Smooth muscle cell (in vitro differentiated cells): ENCODE measurements around the gene CCNY. TPM values are rescaled to one million over a fixed set of nuclear protein-coding genes. Genes with fewer than 3 reads are reported as not detected.

Experiments
- DNase-seq: peaks from one replicate; lab custom pipeline; 2025; ENCODE audit not compliant: unreplicated experiment; lab: John Stamatoyannopoulos, UW
- H2AFZ ChIP-seq: fragments of 200-600 bp; sonication (generic); 2 replicates; pipeline ENCODE4 v1.6.0; 2016; ENCODE audit warnings: antibody characterized with exemption, low read depth, mild to moderate bottlenecking
- H3F3A ChIP-seq: fragments of 200-600 bp; sonication (generic); 2 replicates; pipeline ENCODE4 v1.6.0; 2017; ENCODE audit warnings: antibody characterized with exemption, low read depth
- H3K27ac ChIP-seq: fragments of 200-600 bp; sonication (generic); 2 replicates; pipeline ENCODE4 v1.5.1; 2016; ENCODE audit warnings: low read depth, mild to moderate bottlenecking
- H3K27me3 ChIP-seq: fragments of 200-600 bp; sonication (generic); 2 replicates; pipeline ENCODE4 v1.6.1; 2016; ENCODE audit warnings: low read depth, mild to moderate bottlenecking
- H3K36me3 ChIP-seq: fragments of 200-600 bp; sonication (generic); 2 replicates; pipeline ENCODE4 v1.5.1; 2016; ENCODE audit warnings: low read depth
- H3K4me1 ChIP-seq: fragments of 200-600 bp; sonication (generic); 2 replicates; pipeline ENCODE4 v1.5.1; 2016; ENCODE audit warnings: low read depth
- H3K4me2 ChIP-seq: fragments of 200-600 bp; sonication (generic); 2 replicates; pipeline ENCODE4 v1.6.0; 2016; ENCODE audit warnings: mild to moderate bottlenecking
- H3K4me3 ChIP-seq: fragments of 200-600 bp; sonication (generic); 2 replicates; pipeline ENCODE4 v1.5.1; 2016; ENCODE audit warnings: mild to moderate bottlenecking
- H3K79me2 ChIP-seq: fragments of 200-600 bp; sonication (generic); 2 replicates; pipeline ENCODE4 v1.6.0; 2016; ENCODE audit warnings: low read depth, mild to moderate bottlenecking
- H3K9ac ChIP-seq: fragments of 200-600 bp; sonication (generic); 2 replicates; pipeline ENCODE4 v1.6.0; 2016; ENCODE audit warnings: low read depth
- H3K9me3 ChIP-seq: fragments of 200-600 bp; sonication (generic); replicated peaks from 2 replicates; pipeline ENCODE4 v1.5.1; 2016; ENCODE audit warnings: low read depth
- H4K20me1 ChIP-seq: fragments of 200-600 bp; sonication (generic); 2 replicates; pipeline ENCODE4 v1.6.0; 2016; ENCODE audit warnings: low read depth
- WGBS: methylation state at CpG from one replicate; pipeline ENCODE4 v1.1.7; 2016; ENCODE audit warnings: low lambda C conversion rate; 5-methylcytosine and 5-hydroxymethylcytosine counted together
- polyA plus RNA-seq: library from polyadenylated mRNA; unstranded; fragments of >200 nt; fragmentation: Nextera tagmentation; extraction: Ambion mirVana; gene quantifications from 2 replicates; pipeline ENCODE4 v1.2.1, GENCODE V29; 2016
- total RNA-seq: library from RNA; depleted of rRNA; stranded (reverse); fragments of >200 nt; gene quantifications from 2 replicates; pipeline ENCODE4 v1.2.3, GENCODE V29; 2014
- TF ChIP-seq, protein P1 (sequence below): fragments of 200-600 bp; sonication (generic); IDR thresholded peaks from 2 replicates; pipeline ENCODE4 v1.5.1; 2017; ENCODE audit warnings: borderline replicate concordance, mild to moderate bottlenecking, antibody characterized with exemption; ENCODE audit not compliant: insufficient read depth, poor library complexity, severe bottlenecking

Gene CCNY
- total and polyA plus RNA-seq, 2 experiments from 2014 or later = 46.9 to 57.5 TPM

DNA sequence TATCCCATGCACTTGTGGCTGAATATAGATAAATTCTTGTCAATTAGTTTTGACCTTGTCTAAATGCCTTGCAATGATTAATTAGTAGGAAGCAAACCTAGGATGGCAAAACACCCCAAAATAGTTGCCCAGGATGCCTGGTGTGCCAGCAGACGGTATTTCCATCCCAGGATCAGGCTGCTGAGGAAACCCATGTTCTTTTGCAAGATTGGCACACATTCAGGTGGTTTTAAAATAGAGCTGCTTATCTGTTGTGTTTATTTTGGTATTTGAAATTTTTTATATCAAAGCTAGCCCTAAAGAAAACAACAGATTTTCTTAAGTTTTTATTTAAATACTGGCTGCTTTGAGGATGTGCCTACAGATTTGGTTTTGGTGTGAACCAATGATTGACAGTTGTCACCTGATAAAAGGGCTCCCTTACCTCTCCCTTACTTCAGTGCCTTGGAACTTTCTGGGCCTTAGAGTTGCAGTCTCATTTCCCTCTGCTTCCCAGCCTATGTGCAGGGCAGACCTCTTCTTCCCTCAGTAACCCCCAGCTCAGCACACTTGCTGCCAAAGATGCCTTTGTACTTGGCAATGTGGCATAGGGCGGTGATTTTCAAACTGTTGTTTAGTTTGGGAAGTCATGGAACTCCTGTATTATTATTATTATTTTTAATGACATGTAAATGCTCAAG, 54.0 kb downstream of the CCNY start:
- no peak overlapping the region for H3K27ac ChIP-seq
- peaks cover 25% of the 10 kb centered on the region for H3K4me1 ChIP-seq
- H3K9me3 ChIP-seq = no peaks in the 10 kb centered on the region
- no peak for DNase-seq
- WGBS = 97% methylated on average over 2 of the region's 2 CpGs
- TF ChIP-seq, protein P1, sequence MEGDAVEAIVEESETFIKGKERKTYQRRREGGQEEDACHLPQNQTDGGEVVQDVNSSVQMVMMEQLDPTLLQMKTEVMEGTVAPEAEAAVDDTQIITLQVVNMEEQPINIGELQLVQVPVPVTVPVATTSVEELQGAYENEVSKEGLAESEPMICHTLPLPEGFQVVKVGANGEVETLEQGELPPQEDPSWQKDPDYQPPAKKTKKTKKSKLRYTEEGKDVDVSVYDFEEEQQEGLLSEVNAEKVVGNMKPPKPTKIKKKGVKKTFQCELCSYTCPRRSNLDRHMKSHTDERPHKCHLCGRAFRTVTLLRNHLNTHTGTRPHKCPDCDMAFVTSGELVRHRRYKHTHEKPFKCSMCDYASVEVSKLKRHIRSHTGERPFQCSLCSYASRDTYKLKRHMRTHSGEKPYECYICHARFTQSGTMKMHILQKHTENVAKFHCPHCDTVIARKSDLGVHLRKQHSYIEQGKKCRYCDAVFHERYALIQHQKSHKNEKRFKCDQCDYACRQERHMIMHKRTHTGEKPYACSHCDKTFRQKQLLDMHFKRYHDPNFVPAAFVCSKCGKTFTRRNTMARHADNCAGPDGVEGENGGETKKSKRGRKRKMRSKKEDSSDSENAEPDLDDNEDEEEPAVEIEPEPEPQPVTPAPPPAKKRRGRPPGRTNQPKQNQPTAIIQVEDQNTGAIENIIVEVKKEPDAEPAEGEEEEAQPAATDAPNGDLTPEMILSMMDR = no peak
- H3K9ac ChIP-seq = no peak overlapping the region
- no peak overlapping the region for H3K4me2 ChIP-seq
- H3F3A ChIP-seq = no peaks in the 10 kb centered on the region
- H3K27me3 ChIP-seq = no peaks in the 10 kb centered on the region
- peaks cover 73% of the 10 kb centered on the region for H4K20me1 ChIP-seq
- no peak overlapping the region for H3K4me3 ChIP-seq
- H3K36me3 ChIP-seq = no peaks in the 10 kb centered on the region
- no peak overlapping the region for H2AFZ ChIP-seq
- peaks cover 99% of the 10 kb centered on the region for H3K79me2 ChIP-seq

DNA sequence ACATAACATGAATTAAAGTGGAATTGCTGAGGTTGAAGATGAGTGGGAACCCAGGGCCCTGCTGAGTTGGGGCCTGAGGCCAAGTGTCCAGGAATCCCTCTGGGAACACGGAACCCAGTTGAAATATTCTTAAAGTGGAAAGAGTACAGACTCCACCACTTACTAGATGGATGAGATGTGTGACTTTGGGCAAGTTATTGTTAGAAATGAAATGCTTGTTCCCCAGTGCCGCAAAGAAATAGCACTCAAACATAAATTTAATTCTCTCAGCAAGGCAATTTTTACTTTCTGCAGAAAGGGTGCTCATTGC, 54.5 kb downstream of the CCNY start:
- TF ChIP-seq, protein P1 = no peak
- H3K27ac ChIP-seq = no peak overlapping the region
- no peak overlapping the region for H2AFZ ChIP-seq
- H3K27me3 ChIP-seq = no peaks in the 10 kb centered on the region
- peaks cover 99% of the 10 kb centered on the region for H3K79me2 ChIP-seq
- H3K9ac ChIP-seq = no peak overlapping the region
- H3K4me2 ChIP-seq = no peak overlapping the region
- H3F3A ChIP-seq = no peaks in the 10 kb centered on the region
- no peak for DNase-seq
- H4K20me1 ChIP-seq = peaks cover 78% of the 10 kb centered on the region
- no peaks in the 10 kb centered on the region for H3K9me3 ChIP-seq
- H3K36me3 ChIP-seq = no peaks in the 10 kb centered on the region
- 96% methylated on average over 2 of the region's 2 CpGs for WGBS
- H3K4me1 ChIP-seq = peaks cover 25% of the 10 kb centered on the region
- H3K4me3 ChIP-seq = no peak overlapping the region

DNA sequence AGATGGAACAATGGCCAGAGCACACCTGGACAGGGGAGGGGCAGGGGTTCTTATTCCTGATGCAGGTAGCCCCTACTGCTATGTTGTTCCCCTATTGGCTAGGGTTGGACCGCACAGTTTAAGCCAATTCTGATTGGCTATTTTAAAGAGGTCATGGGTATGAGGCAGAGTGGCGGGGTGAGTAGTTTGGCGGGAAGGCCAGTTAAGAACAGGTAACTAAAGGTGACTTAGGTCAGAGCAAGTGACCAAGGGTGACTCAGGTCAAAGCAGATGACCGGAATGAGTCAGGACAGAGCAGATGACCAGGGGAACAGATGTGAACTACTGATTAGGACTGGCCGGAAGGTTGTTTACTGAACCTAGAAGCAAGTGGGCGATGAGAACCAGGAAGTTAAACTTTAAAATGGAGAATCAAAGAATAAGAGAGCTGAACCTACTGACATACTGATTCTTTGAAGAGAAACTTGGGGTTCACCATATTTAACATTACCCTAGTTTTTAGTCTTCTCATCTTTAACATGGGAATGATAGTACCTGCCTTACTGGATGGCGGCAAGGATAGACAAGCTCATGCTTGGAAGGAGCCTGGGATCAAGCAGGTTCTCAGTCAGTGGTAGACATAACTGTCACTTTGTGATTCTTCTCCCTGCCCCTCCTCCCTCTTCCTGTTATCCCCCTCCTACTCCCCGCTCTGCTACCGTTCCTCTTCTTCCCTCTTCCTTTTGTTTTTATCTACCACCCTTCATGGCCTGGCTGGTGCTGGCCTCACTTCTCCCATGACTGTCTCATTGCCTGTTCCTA, 55.0 kb downstream of the CCNY start:
- Histone ChIP-seq H3K36me3 (no peaks in the 10 kb centered on the region), H2AFZ (no peak overlapping the region), H3K9ac (no peak overlapping the region), H3K27ac (no peak overlapping the region), H3K79me2 (peaks cover 99% of the 10 kb centered on the region), H3K4me2 (no peak overlapping the region), H3K4me1 (peaks cover 21% of the 10 kb centered on the region), H3K9me3 (no peaks in the 10 kb centered on the region), H3F3A (no peaks in the 10 kb centered on the region), H3K27me3 (no peaks in the 10 kb centered on the region), H3K4me3 (no peak overlapping the region), H4K20me1 (peaks cover 83% of the 10 kb centered on the region)
- TF ChIP-seq, protein P1 = no peak
- WGBS = 89% methylated on average over 9 of the region's 9 CpGs
- DNase-seq = no peak
